ENCODE data around the gene ADGRD1.
"Not testable (repeated sequence)": the region's sequence is repeated elsewhere in the genome, so short reads cannot be mapped to it uniquely, and the experiment has no call there.

The ADGRD1 gene

GRCh38 chr12:131055596-131056233 lies 102.0 kb downstream of the ADGRD1 start:
- DNase-seq (ENCODE audit: low read depth in 2 of 2), result no peak

- DNase-seq (ENCODE audit: low read depth in 2 of 2), result no peak
These were observed 102.9 kb downstream of the ADGRD1 start for GRCh38 chr12:131056626-131057025.

GRCh38 chr12:131057211-131057721 lies 103.6 kb downstream of the ADGRD1 start:
- DNase-seq (ENCODE audit: low read depth in 2 of 2), result no peak

GRCh38 chr12:131057722-131058515 lies 104.2 kb downstream of the ADGRD1 start:
- no peak for DNase-seq (ENCODE audit: low read depth in 2 of 2)

- DNase-seq (ENCODE audit: low read depth in 2 of 2), result no peak
These were observed 105.0 kb downstream of the ADGRD1 start for GRCh38 chr12:131058700-131059099.

- no peak for DNase-seq (ENCODE audit: low read depth in 2 of 2)
These were observed 106.5 kb downstream of the ADGRD1 start for GRCh38 chr12:131060011-131060703.

- DNase-seq (ENCODE audit: low read depth in 2 of 2), result no peak
These were observed 107.5 kb downstream of the ADGRD1 start for GRCh38 chr12:131061041-131061806.

GRCh38 chr12:131063413-131063812 lies 109.7 kb downstream of the ADGRD1 start:
- no peak for DNase-seq (ENCODE audit: low read depth in 2 of 2)

GRCh38 chr12:131063960-131064359 lies 110.3 kb downstream of the ADGRD1 start:
- DNase-seq (ENCODE audit: low read depth in 2 of 2), result no peak

GRCh38 chr12:131065279-131065678 lies 111.6 kb downstream of the ADGRD1 start:
- no peak for DNase-seq (ENCODE audit: low read depth in 2 of 2)

- DNase-seq (ENCODE audit: low read depth in 2 of 2), result no peak
These were observed 112.1 kb downstream of the ADGRD1 start for GRCh38 chr12:131065801-131066200.

GRCh38 chr12:131066207-131066885 lies 112.6 kb downstream of the ADGRD1 start:
- DNase-seq (ENCODE audit: low read depth in 2 of 2), result no peak

- DNase-seq (ENCODE audit: low read depth in 2 of 2), result no peak
These were observed 113.3 kb downstream of the ADGRD1 start for GRCh38 chr12:131066886-131067490.

- DNase-seq (ENCODE audit: low read depth in 2 of 2), result no peak
These were observed 114.5 kb downstream of the ADGRD1 start for GRCh38 chr12:131067981-131068851.

- not testable (repeated sequence) for DNase-seq (ENCODE audit: low read depth in 2 of 2)
These were observed 115.4 kb downstream of the ADGRD1 start for GRCh38 chr12:131068926-131069720.

GRCh38 chr12:131070136-131070535 lies 116.4 kb downstream of the ADGRD1 start:
- DNase-seq (ENCODE audit: low read depth in 2 of 2), result not testable (repeated sequence)

GRCh38 chr12:131070668-131071067 lies 117.0 kb downstream of the ADGRD1 start:
- not testable (repeated sequence) for DNase-seq (ENCODE audit: low read depth in 2 of 2)

- DNase-seq (ENCODE audit: low read depth in 2 of 2), result not testable (repeated sequence)
These were observed 117.6 kb downstream of the ADGRD1 start for GRCh38 chr12:131071234-131071820.
